SK-N-SH (cell line): ENCODE results near the gene ZNF814. TPM values are rescaled to one million over a fixed set of nuclear protein-coding genes. Genes with fewer than 3 reads are reported as not detected.
A peak's percentile ranks its signal among the peaks of the same experiment; 100 is the strongest.
"Not testable (repeated sequence)": the region's sequence is repeated elsewhere in the genome, so short reads cannot be mapped to it uniquely, and the experiment has no call there.

ENCODE experiments used
- CTCF ChIA-PET: fragments of 300-600, 350-600 bp; formaldehyde crosslinking; extraction: SDS; loops from one replicate; lab custom pipeline; 2021; lab: Yijun Ruan, JAX
- POLR2A ChIA-PET: fragments of 350-600 bp; sonication (Branson Sonifier 250); formaldehyde crosslinking; extraction: SDS; loops from one replicate; lab custom pipeline; 2020; ENCODE audit warnings: antibody characterized with exemption, inconsistent platforms; lab: Yijun Ruan, JAX
- DNase-seq: peaks from one replicate; pipeline ENCODE4 v3.0.0; 2012
- H2AFZ ChIP-seq: fragments of 200-600 bp; sonication (generic); 2 replicates; pipeline ENCODE4 v1.8.1; 2016; ENCODE audit warnings: antibody characterized with exemption, mild to moderate bottlenecking, low read depth
- H3F3A ChIP-seq: fragments of 200-600 bp; sonication (generic); replicated peaks from 2 replicates; pipeline ENCODE3; 2016; ENCODE audit warnings: antibody characterized with exemption, mild to moderate bottlenecking; ENCODE audit not compliant: insufficient read depth
- H3K27ac ChIP-seq, 2 experiments: fragments of 200-500 bp in 1 of 2; fragments of 200-600 bp in 1 of 2; sonication (Bioruptor generic) in 1 of 2; sonication (generic), shearing (Covaris generic) in 1 of 2; 2 replicates each; pipeline versions ENCODE4 v1.5.1 to v1.6.1; 2014 to 2016; ENCODE audit warnings: low read depth in 2 of 2, inconsistent platforms in 1 of 2, low read length in 1 of 2, mild to moderate bottlenecking in 1 of 2, mixed read lengths in 1 of 2
- H3K27me3 ChIP-seq: fragments of 200-600 bp; sonication (generic), shearing (Covaris generic); 2 replicates; pipeline ENCODE4 v1.6.1; 2016; ENCODE audit warnings: mixed run types; ENCODE audit not compliant: insufficient read depth
- H3K36me3 ChIP-seq, 2 experiments: fragments of 200-500 bp in 1 of 2; fragments of 200-600 bp in 1 of 2; sonication (Bioruptor generic) in 1 of 2; sonication (generic) in 1 of 2; replicated peaks in 1 of 2; 2 replicates each; pipeline versions ENCODE3 to v1.5.1; 2014 to 2016; ENCODE audit warnings: low read length in 1 of 2, mild to moderate bottlenecking in 1 of 2; ENCODE audit not compliant: insufficient read depth in 2 of 2, control insufficient read depth in 1 of 2
- H3K4me1 ChIP-seq, 2 experiments: fragments of 200-500 bp in 1 of 2; fragments of 200-600 bp in 1 of 2; sonication (Bioruptor generic) in 1 of 2; sonication (generic), shearing (Covaris generic) in 1 of 2; 2 replicates each; pipeline versions ENCODE4 v1.5.1 to v1.6.1; 2014 to 2016; ENCODE audit warnings: low read depth in 1 of 2, low read length in 1 of 2, mixed run types in 1 of 2; ENCODE audit not compliant: insufficient read depth in 2 of 2, control insufficient read depth in 1 of 2
- H3K4me2 ChIP-seq: fragments of 200-600 bp; sonication (generic), shearing (Covaris generic); 2 replicates; pipeline ENCODE4 v1.6.1; 2017; ENCODE audit warnings: mixed run types
- H3K4me3 ChIP-seq, 2 experiments: fragments of 200-500 bp in 1 of 2; fragments of 200-600 bp in 1 of 2; sonication (Bioruptor generic) in 1 of 2; sonication (generic), shearing (Covaris generic) in 1 of 2; 2 replicates each; pipeline versions ENCODE4 v1.5.1 to v1.8.1; 2014 to 2016; ENCODE audit warnings: low read depth in 2 of 2, inconsistent platforms in 1 of 2, low read length in 1 of 2, mild to moderate bottlenecking in 1 of 2, mixed read lengths in 1 of 2, moderate library complexity in 1 of 2
- H3K79me2 ChIP-seq: fragments of 200-600 bp; sonication (generic); 2 replicates; pipeline ENCODE4 v1.8.1; 2017; ENCODE audit warnings: mild to moderate bottlenecking; ENCODE audit not compliant: insufficient read depth
- H3K9ac ChIP-seq: fragments of 200-600 bp; sonication (generic); 2 replicates; pipeline ENCODE4 v1.6.1; 2017; ENCODE audit warnings: mixed run types
- H3K9me2 ChIP-seq: fragments of 200-600 bp; sonication (generic); 2 replicates; pipeline ENCODE4 v1.6.1; 2017; ENCODE audit warnings: mixed run types
- H3K9me3 ChIP-seq: fragments of 200-600 bp; sonication (generic); 2 replicates; pipeline ENCODE4 v1.6.1; 2017; ENCODE audit warnings: mixed run types, mild to moderate bottlenecking, moderate library complexity
- H4K20me1 ChIP-seq: fragments of 200-600 bp; sonication (generic); 2 replicates; pipeline ENCODE4 v1.6.1; 2017; ENCODE audit warnings: mild to moderate bottlenecking, mixed run types; ENCODE audit not compliant: insufficient read depth
- CHD2 ChIP-seq: fragments of 150-350 bp; IDR thresholded peaks from 2 replicates; pipeline ENCODE4 v1.6.1; 2018; ENCODE audit warnings: low read length; ENCODE audit not compliant: partially characterized antibody
- ELF1 ChIP-seq: IDR thresholded peaks from 2 replicates; pipeline ENCODE4 v1.4.0; 2012
- GABPA ChIP-seq: IDR thresholded peaks from 2 replicates; pipeline ENCODE4 v1.4.0; 2012; ENCODE audit warnings: low read depth, mild to moderate bottlenecking
- MXI1 ChIP-seq: IDR thresholded peaks from 2 replicates; pipeline ENCODE4 v1.6.1; 2012; ENCODE audit warnings: mild to moderate bottlenecking, low read depth, low read length, improper control_type of control experiment
- POLR2AphosphoS5 ChIP-seq: IDR thresholded peaks from 2 replicates; pipeline ENCODE4 v1.6.1; 2012; ENCODE audit warnings: low read depth, low read length
- RAD21 ChIP-seq: IDR thresholded peaks from 2 replicates; pipeline ENCODE4 v1.6.1; 2012; ENCODE audit warnings: mild to moderate bottlenecking, low read length
- RCOR1 ChIP-seq: fragments of 150-350 bp; IDR thresholded peaks from 2 replicates; pipeline ENCODE4 v1.6.1; 2017; ENCODE audit warnings: antibody characterized with exemption, low read length
- YY1 ChIP-seq: IDR thresholded peaks from 2 replicates; pipeline ENCODE4 v1.4.0; 2012; ENCODE audit warnings: low read depth, mild to moderate bottlenecking
- WGBS: methylation state at CpG from one replicate; pipeline ENCODE4 v1.1.6; 2017; ENCODE audit warnings: low lambda C conversion rate; 5-methylcytosine and 5-hydroxymethylcytosine counted together
- polyA plus RNA-seq, 3 experiments: library from polyadenylated mRNA; depleted of rRNA; stranded (reverse); fragments of >200 nt; gene quantifications; 2 replicates each; pipeline ENCODE4 v1.2.3, GENCODE V29; 2012
- TF ChIP-seq, protein P1 (sequence below): IDR thresholded peaks from 2 replicates; pipeline ENCODE4; 2012
- TF ChIP-seq, protein P2 (sequence below): IDR thresholded peaks from 2 replicates; pipeline ENCODE4 v1.4.0; 2012; ENCODE audit warnings: low read depth
- TF ChIP-seq, protein P3 (sequence below): IDR thresholded peaks from 2 replicates; pipeline ENCODE4 v1.4.0; 2012; ENCODE audit warnings: low read depth, borderline replicate concordance
- TF ChIP-seq, protein P4 (sequence below): fragments of 200-600 bp; sonication (generic); IDR thresholded peaks from 2 replicates; pipeline ENCODE4 v1.6.1; 2017; ENCODE audit warnings: antibody characterized with exemption, mild to moderate bottlenecking, moderate library complexity

Gene ZNF814
- polyA plus RNA-seq, 1 of the 3 experiments (the other 2 are of a cell fraction) = 4.3 TPM

DNA sequence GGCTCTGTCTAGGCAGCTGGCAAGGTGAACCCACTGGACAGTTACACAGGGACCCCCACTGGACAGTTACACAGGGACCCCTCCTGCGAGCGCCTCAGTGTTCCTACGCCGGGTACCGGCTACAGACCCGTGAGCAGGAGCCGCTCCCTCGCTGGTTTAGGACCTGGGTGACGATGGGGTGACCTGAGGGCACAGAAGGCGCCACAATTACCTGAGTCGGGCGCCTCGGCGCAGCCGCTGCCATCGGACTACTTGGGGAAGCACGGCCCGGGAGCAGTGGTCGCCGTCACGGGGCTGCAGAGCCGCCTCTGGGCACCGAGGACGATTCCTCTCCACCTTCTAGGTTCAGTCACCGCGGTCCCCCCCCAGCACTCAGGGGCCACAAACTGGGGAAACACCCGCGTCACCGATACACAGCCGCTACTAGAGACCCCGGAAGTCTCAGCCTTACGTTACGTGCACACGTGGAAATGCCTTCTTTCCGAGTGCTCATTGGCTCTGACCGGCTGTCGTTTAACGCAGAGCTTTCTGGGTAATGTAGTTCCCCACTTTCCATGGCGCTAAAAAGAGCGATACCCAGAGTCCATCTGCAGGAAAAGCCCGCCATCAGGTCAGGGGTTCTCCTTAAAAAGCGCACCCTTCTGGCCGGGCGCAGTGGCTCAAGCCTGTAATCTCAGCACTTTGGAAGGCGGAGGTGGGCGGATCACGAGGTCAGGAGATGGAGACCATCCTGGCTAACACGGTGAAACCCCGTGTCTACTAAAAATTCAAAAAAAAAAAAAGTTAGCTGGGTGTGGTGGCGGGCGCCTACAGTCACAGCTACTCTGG, 27.5 kb upstream of the ZNF814 start, which contains the start of gene ZNF417:
ZNF417 (minus strand) TSS at position 425 of the 828 bp plus-strand sequence; CDS start at position 244, 181 bp downstream.
- H3K9me2 ChIP-seq, H4K20me1 ChIP-seq, H3K9me3 ChIP-seq, H3K27me3 ChIP-seq, H3F3A ChIP-seq, H3K27ac ChIP-seq: not testable (repeated sequence)
- 2% methylated on average over 33 of the region's 51 CpGs for WGBS
- Histone ChIP-seq H3K79me2 (peaks cover 38% of the 10 kb centered on the region), H3K4me3 (peak within 1 kb of the TSS; percentile 78 to 92), H3K9ac (peak within 1 kb of the TSS; percentile 68), H3K36me3 (peaks cover 3 to 20% of the 10 kb centered on the region in 2 experiments), H3K4me2 (peak within 1 kb of the TSS; percentile 80), H2AFZ (peak within 1 kb of the TSS; percentile 99), H3K4me1 (peaks cover 0 to 10% of the 10 kb centered on the region in 2 experiments; a peak in 2 of 4 replicates)
- ChIA-PET POLR2A (interaction anchor here (1.0 kb wide), 2 partner anchors 27 to 102 kb away, joined by 3 read pairs; partner anchors contain the start of gene ZNF552), CTCF (interaction anchor here (0.9 to 1.3 kb wide), 4 partner anchors 98 to 509 kb away, joined by 3 to 4 read pairs (median 3); partner anchors contain the start of gene ZNF552)
- TF ChIP-seq YY1 (peak; percentile 82; the same call in 1 of the 2 replicates), RCOR1 (peak; percentile 35; the same call in 1 of the 2 replicates), MXI1 (peak; percentile 58; the same call in 1 of the 2 replicates), RAD21 (peak; percentile 28; the same call in 1 of the 2 replicates), POLR2AphosphoS5 (peak; percentile 71), ELF1 (peak; percentile 89), GABPA (peak; percentile 89), CHD2 (peak; percentile 85)
- TF ChIP-seq, protein P1, sequence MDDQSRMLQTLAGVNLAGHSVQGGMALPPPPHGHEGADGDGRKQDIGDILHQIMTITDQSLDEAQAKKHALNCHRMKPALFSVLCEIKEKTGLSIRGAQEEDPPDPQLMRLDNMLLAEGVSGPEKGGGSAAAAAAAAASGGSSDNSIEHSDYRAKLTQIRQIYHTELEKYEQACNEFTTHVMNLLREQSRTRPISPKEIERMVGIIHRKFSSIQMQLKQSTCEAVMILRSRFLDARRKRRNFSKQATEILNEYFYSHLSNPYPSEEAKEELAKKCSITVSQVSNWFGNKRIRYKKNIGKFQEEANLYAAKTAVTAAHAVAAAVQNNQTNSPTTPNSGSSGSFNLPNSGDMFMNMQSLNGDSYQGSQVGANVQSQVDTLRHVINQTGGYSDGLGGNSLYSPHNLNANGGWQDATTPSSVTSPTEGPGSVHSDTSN = peak; percentile 99
- TF ChIP-seq, protein P2, sequence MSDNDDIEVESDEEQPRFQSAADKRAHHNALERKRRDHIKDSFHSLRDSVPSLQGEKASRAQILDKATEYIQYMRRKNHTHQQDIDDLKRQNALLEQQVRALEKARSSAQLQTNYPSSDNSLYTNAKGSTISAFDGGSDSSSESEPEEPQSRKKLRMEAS = 0 out of 2 replicates have a peak, but pooled peaks have one; percentile 20
- TF ChIP-seq, protein P3, sequence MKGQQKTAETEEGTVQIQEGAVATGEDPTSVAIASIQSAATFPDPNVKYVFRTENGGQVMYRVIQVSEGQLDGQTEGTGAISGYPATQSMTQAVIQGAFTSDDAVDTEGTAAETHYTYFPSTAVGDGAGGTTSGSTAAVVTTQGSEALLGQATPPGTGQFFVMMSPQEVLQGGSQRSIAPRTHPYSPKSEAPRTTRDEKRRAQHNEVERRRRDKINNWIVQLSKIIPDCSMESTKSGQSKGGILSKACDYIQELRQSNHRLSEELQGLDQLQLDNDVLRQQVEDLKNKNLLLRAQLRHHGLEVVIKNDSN = peak; percentile 27; the same call in 1 of the 2 replicates
- TF ChIP-seq, protein P4, sequence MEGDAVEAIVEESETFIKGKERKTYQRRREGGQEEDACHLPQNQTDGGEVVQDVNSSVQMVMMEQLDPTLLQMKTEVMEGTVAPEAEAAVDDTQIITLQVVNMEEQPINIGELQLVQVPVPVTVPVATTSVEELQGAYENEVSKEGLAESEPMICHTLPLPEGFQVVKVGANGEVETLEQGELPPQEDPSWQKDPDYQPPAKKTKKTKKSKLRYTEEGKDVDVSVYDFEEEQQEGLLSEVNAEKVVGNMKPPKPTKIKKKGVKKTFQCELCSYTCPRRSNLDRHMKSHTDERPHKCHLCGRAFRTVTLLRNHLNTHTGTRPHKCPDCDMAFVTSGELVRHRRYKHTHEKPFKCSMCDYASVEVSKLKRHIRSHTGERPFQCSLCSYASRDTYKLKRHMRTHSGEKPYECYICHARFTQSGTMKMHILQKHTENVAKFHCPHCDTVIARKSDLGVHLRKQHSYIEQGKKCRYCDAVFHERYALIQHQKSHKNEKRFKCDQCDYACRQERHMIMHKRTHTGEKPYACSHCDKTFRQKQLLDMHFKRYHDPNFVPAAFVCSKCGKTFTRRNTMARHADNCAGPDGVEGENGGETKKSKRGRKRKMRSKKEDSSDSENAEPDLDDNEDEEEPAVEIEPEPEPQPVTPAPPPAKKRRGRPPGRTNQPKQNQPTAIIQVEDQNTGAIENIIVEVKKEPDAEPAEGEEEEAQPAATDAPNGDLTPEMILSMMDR = peak; percentile 54
- DNase-seq = peak; percentile 90
